Hematopoietic multipotent progenitor cell treated with erythropoietin and hydrocortisone succinate and interleukin-3 and kit ligand, for 15 days (in vitro differentiated cells): Measurements from ENCODE around the gene SPSB4.

Experiments
- DNase-seq: peaks from one replicate; pipeline ENCODE4 v3.0.0-alpha.2; 2015; ENCODE audit warnings: low spot score

Gene SPSB4

GRCh38 chr3:141055136-141055535, 4.0 kb downstream of the SPSB4 start:
- no peak for DNase-seq

- no peak for DNase-seq
Measured at GRCh38 chr3:141055536-141056445, 4.6 kb downstream of the SPSB4 start.

GRCh38 chr3:141056751-141057171, 5.6 kb downstream of the SPSB4 start:
- no peak for DNase-seq

- no peak for DNase-seq
Measured at GRCh38 chr3:141057436-141057835, 6.3 kb downstream of the SPSB4 start.

GRCh38 chr3:141057946-141058800, 7.0 kb downstream of the SPSB4 start:
- no peak for DNase-seq

GRCh38 chr3:141058996-141059395, 7.8 kb downstream of the SPSB4 start:
- DNase-seq: no peak

- no peak for DNase-seq
Measured at GRCh38 chr3:141059816-141060215, 8.7 kb downstream of the SPSB4 start.

- no peak for DNase-seq
Measured at GRCh38 chr3:141060327-141060726, 9.2 kb downstream of the SPSB4 start.

- DNase-seq: no peak
Measured at GRCh38 chr3:141063831-141064230, 12.7 kb downstream of the SPSB4 start.

GRCh38 chr3:141064255-141064926, 13.2 kb downstream of the SPSB4 start:
- DNase-seq: no peak

- no peak for DNase-seq
Measured at GRCh38 chr3:141065258-141065657, 14.1 kb downstream of the SPSB4 start.

- DNase-seq: no peak
Measured at GRCh38 chr3:141065841-141066805, 15.0 kb downstream of the SPSB4 start.

GRCh38 chr3:141067206-141067974, 16.2 kb downstream of the SPSB4 start:
- DNase-seq: no peak

GRCh38 chr3:141070229-141070628, 19.1 kb downstream of the SPSB4 start:
- no peak for DNase-seq

- no peak for DNase-seq
Measured at GRCh38 chr3:141070727-141071357, 19.7 kb downstream of the SPSB4 start.

GRCh38 chr3:141071681-141072260, 20.6 kb downstream of the SPSB4 start:
- no peak for DNase-seq

GRCh38 chr3:141072950-141073349, 21.8 kb downstream of the SPSB4 start:
- DNase-seq: no peak

GRCh38 chr3:141073580-141073979, 22.4 kb downstream of the SPSB4 start:
- no peak for DNase-seq

GRCh38 chr3:141074529-141074928, 23.4 kb downstream of the SPSB4 start:
- DNase-seq: no peak
